Caco-2 (cell line): ENCODE results near the gene HABP2. TPM values are rescaled to one million over a fixed set of nuclear protein-coding genes. Genes with fewer than 3 reads are reported as not detected.

Experiments used
- BruUV-seq: library from RNA; stranded (reverse); fragments of 400-500 nt; replicated peaks from 2 replicates; lab custom pipeline; 2021; lab: Mats Ljungman, UMichigan
- CTCF ChIA-PET: fragments of 300-600 bp; sonication (Branson Sonifier 250); formaldehyde crosslinking; loops from one replicate; lab custom pipeline; 2022; ENCODE audit warnings: antibody characterized with exemption; lab: Charles Lee
- POLR2A ChIA-PET: fragments of 300-600 bp; sonication (Branson Sonifier 250); formaldehyde crosslinking; loops from one replicate; lab custom pipeline; 2022; ENCODE audit warnings: antibody characterized with exemption; lab: Charles Lee
- DNase-seq, 2 experiments: peaks; one replicate each; pipeline versions ENCODE4 v3.0.0 to v3.0.0-alpha.2; 2020 to 2022
- H3K27me3 ChIP-seq: replicated peaks from 2 replicates; pipeline ENCODE4 v1.6.0; 2011; ENCODE audit warnings: low read length; ENCODE audit not compliant: control insufficient read depth, insufficient read depth
- H3K36me3 ChIP-seq: 2 replicates; pipeline ENCODE4 v1.5.1; 2011; ENCODE audit warnings: low read length; ENCODE audit not compliant: control insufficient read depth, insufficient read depth
- H3K4me1 ChIP-seq: fragments of 250-450 bp; sonication (Bioruptor Pico); 2 replicates; pipeline ENCODE4 v1.5.1; 2020; ENCODE audit warnings: mild to moderate bottlenecking
- H3K4me3 ChIP-seq: 2 replicates; pipeline ENCODE4 v1.5.1; 2011; ENCODE audit warnings: low read depth, mild to moderate bottlenecking, control low read depth, low read length
- H3K9me3 ChIP-seq: fragments of 250-450 bp; sonication (Bioruptor Pico); 2 replicates; pipeline ENCODE4 v1.5.1; 2020; ENCODE audit warnings: mild to moderate bottlenecking, moderate library complexity
- H3K27ac Mint-ChIP-seq: one replicate; pipeline ENCODE4 v1.8.0; 2022; ENCODE audit warnings: mixed read lengths; ENCODE audit not compliant: unreplicated experiment
- H3K27me3 Mint-ChIP-seq: one replicate; pipeline ENCODE4 v1.8.0; 2022; ENCODE audit warnings: mixed read lengths; ENCODE audit not compliant: insufficient read depth, unreplicated experiment
- H3K36me3 Mint-ChIP-seq: one replicate; pipeline ENCODE4 v1.8.0; 2022; ENCODE audit warnings: mild to moderate bottlenecking, mixed read lengths; ENCODE audit not compliant: insufficient read depth, unreplicated experiment
- H3K4me1 Mint-ChIP-seq: one replicate; pipeline ENCODE4 v1.8.0; 2022; ENCODE audit warnings: low read depth, mixed read lengths; ENCODE audit not compliant: unreplicated experiment
- H3K4me3 Mint-ChIP-seq: one replicate; pipeline ENCODE4 v1.8.0; 2022; ENCODE audit warnings: mild to moderate bottlenecking, moderate library complexity, mixed read lengths; ENCODE audit not compliant: unreplicated experiment
- H3K9me3 Mint-ChIP-seq: one replicate; pipeline ENCODE4 v1.8.0; 2022; ENCODE audit warnings: mixed read lengths; ENCODE audit not compliant: unreplicated experiment
- intact Hi-C: fragments of 100-400 bp; cut with micrococcal nuclease; formaldehyde crosslinking; loops from one replicate; pipeline ENCODE4 v1.10.0; 2022; ENCODE audit not compliant: unreplicated experiment
- total RNA-seq: library from RNA; stranded (reverse); gene quantifications from 2 replicates; pipeline ENCODE4 v1.2.3, GENCODE V29; 2022
- TF ChIP-seq, protein P1 (sequence below), 2 experiments: fragments of 200-600 bp in 1 of 2; IDR thresholded peaks; 1 replicate in 1 of 2; 2 replicates in 1 of 2; pipeline versions ENCODE4 v1.5.1 to v1.8.0; 2011 to 2022; ENCODE audit warnings: antibody characterized with exemption in 1 of 2, control low read depth in 1 of 2, inconsistent platforms in 1 of 2, low read depth in 1 of 2, low read length in 1 of 2, mild to moderate bottlenecking in 1 of 2, moderate library complexity in 1 of 2; ENCODE audit not compliant: insufficient read depth in 1 of 2, severe bottlenecking in 1 of 2, unreplicated experiment in 1 of 2

The HABP2 gene
- total RNA-seq, 1 experiment from 2014 or later: 21.0 TPM

DNA sequence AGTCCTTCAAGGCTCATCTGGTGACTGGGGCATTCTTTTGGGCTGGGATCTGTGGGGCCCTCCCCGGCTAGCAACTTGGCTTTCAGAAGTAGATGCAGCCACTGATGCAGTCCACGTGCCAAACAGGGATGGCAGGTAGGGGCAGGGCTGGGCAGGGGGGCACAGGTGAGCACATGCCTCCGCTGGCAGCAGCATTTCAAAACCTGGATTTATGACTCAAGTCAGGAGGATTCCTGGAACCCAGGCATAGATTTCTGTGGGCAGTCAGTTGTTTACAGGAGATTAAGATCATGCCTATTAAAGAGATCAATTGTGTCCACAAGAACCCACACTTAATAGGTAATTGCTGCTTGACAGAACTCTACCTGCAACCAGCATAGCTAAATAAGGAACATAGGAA lies 839 bp upstream of the HABP2 start:
- TF ChIP-seq, protein P1, sequence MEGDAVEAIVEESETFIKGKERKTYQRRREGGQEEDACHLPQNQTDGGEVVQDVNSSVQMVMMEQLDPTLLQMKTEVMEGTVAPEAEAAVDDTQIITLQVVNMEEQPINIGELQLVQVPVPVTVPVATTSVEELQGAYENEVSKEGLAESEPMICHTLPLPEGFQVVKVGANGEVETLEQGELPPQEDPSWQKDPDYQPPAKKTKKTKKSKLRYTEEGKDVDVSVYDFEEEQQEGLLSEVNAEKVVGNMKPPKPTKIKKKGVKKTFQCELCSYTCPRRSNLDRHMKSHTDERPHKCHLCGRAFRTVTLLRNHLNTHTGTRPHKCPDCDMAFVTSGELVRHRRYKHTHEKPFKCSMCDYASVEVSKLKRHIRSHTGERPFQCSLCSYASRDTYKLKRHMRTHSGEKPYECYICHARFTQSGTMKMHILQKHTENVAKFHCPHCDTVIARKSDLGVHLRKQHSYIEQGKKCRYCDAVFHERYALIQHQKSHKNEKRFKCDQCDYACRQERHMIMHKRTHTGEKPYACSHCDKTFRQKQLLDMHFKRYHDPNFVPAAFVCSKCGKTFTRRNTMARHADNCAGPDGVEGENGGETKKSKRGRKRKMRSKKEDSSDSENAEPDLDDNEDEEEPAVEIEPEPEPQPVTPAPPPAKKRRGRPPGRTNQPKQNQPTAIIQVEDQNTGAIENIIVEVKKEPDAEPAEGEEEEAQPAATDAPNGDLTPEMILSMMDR (IDR thresholded peaks at IDR 0.05; ENCODE audit: insufficient read depth in 1 of 2, low read depth in 1 of 2, low read length in 1 of 2, severe bottlenecking in 1 of 2, unreplicated experiment in 1 of 2): no peak
- Mint-ChIP-seq H3K4me1 (peaks cover 65% of the 10 kb centered on the region), H3K27me3 (no peaks in the 10 kb centered on the region), H3K36me3 (no peaks in the 10 kb centered on the region), H3K27ac (peak overlapping the region; percentile 99), H3K4me3 (no peak overlapping the region), H3K9me3 (peaks cover 10% of the 10 kb centered on the region)
- no peak overlapping the region for H3K4me3 ChIP-seq
- no peak for DNase-seq
- no peaks in the 10 kb centered on the region for H3K9me3 ChIP-seq
- ChIA-PET CTCF (interaction anchor here (1.1 to 1.8 kb wide), 2 partner anchors 11 to 12 kb away, joined by 4 to 5 read pairs; no protein-coding TSS in a partner anchor), POLR2A (no interaction called here)
- no TSS peak for BruUV-seq
- H3K27me3 ChIP-seq: no peaks in the 10 kb centered on the region
- intact Hi-C loops: no loop called here
- peaks cover 65% of the 10 kb centered on the region for H3K4me1 ChIP-seq
- H3K36me3 ChIP-seq: no peaks in the 10 kb centered on the region

DNA sequence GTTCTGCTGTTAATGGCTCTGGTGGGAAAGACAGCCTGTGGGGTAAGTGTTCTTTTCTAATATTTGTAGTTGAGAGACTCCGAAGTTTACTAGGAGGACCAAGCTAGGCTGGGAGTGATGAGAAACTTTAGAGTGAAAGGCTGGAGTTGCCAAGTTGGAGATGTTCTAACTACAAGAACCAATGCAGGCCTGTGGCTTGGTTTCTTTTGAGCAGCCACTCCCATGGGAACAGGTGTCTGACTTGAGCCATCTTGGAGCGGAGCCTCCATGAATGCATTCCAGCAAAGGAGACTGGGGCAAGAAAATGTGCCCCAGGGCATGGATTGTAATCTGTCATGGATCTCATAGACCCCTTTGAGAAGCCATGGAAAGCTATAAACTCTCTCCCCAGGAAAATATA lies 296 bp downstream of the HABP2 start:
- BruUV-seq: TSS peak; percentile 48
- Histone ChIP-seq H3K36me3 (no peaks in the 10 kb centered on the region), H3K4me1 (peaks cover 73% of the 10 kb centered on the region), H3K27me3 (no peaks in the 10 kb centered on the region), H3K9me3 (no peaks in the 10 kb centered on the region), H3K4me3 (peak overlapping the region; percentile 2)
- POLR2A ChIA-PET: no interaction called here
- Mint-ChIP-seq H3K27me3 (no peaks in the 10 kb centered on the region), H3K9me3 (peaks cover 10% of the 10 kb centered on the region), H3K4me3 (peak overlapping the region; percentile 60), H3K36me3 (no peaks in the 10 kb centered on the region), H3K27ac (peak overlapping the region; percentile 99), H3K4me1 (peaks cover 58% of the 10 kb centered on the region)
- TF ChIP-seq, protein P1 (IDR thresholded peaks at IDR 0.05; ENCODE audit: insufficient read depth in 1 of 2, low read depth in 1 of 2, low read length in 1 of 2, severe bottlenecking in 1 of 2, unreplicated experiment in 1 of 2): no peak
- intact Hi-C loops: no loop called here
- CTCF ChIA-PET: interaction anchor here (1.8 kb wide), 1 partner anchor 9 kb away, joined by 5 read pairs; no protein-coding TSS in a partner anchor
- no peak for DNase-seq

DNA sequence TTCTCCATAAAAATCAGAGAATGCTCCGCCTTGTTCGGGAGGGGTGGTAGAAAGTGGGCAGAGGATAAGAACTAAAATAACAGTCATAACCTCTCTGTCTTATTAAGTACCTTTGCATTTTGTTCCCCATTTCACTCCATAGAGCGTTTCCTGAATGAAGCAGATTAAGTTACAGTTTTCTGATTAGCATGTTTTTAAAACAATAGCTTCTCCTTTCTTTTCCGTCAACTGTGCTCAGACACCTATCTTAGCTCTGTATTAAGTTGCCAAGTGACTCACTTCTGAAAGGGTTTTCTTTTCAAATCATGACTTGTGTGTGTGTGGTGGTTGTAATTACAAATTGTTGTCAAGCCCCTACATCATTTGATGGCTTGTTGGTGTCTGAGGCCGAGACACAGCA lies 1.4 kb downstream of the HABP2 start:
- peaks cover 58% of the 10 kb centered on the region for H3K4me1 Mint-ChIP-seq
- intact Hi-C loops: no loop called here
- no TSS peak for BruUV-seq
- ChIA-PET POLR2A (interaction anchor here (0.6 to 1.0 kb wide), 2 partner anchors 15 to 597 kb away, joined by 3 to 6 read pairs; no protein-coding TSS in a partner anchor), CTCF (interaction anchor here (1.0 to 1.1 kb wide), 2 partner anchors 23 to 557 kb away, joined by 3 read pairs; no protein-coding TSS in a partner anchor)
- H3K27me3 ChIP-seq: no peaks in the 10 kb centered on the region
- peak overlapping the region; percentile 99 for H3K27ac Mint-ChIP-seq
- peaks cover 10% of the 10 kb centered on the region for H3K9me3 Mint-ChIP-seq
- no peaks in the 10 kb centered on the region for H3K36me3 ChIP-seq
- no peaks in the 10 kb centered on the region for H3K27me3 Mint-ChIP-seq
- H3K9me3 ChIP-seq: no peaks in the 10 kb centered on the region
- H3K4me3 Mint-ChIP-seq: peak overlapping the region; percentile 60
- no peaks in the 10 kb centered on the region for H3K36me3 Mint-ChIP-seq
- H3K4me1 ChIP-seq: peaks cover 81% of the 10 kb centered on the region
- TF ChIP-seq, protein P1 (IDR thresholded peaks at IDR 0.05; ENCODE audit: insufficient read depth in 1 of 2, low read depth in 1 of 2, low read length in 1 of 2, severe bottlenecking in 1 of 2, unreplicated experiment in 1 of 2): no peak
- DNase-seq: no peak
- H3K4me3 ChIP-seq: no peak overlapping the region
